GM23248 (cell line): Measurements from ENCODE around the gene TECPR2. TPM values are rescaled to one million over a fixed set of nuclear protein-coding genes. Genes with fewer than 3 reads are reported as not detected.

Experiments
- DNase-seq: peaks from one replicate; pipeline ENCODE4 v3.0.0-alpha.2; 2015
- H2AFZ ChIP-seq: fragments of 200-600 bp; sonication (generic); 2 replicates; pipeline ENCODE4 v1.6.1; 2016; ENCODE audit warnings: antibody characterized with exemption
- H3F3A ChIP-seq: fragments of 200-600 bp; sonication (generic); 2 replicates; pipeline ENCODE4 v1.6.1; 2016; ENCODE audit warnings: mild to moderate bottlenecking, antibody characterized with exemption, mixed run types; ENCODE audit not compliant: insufficient read depth
- H3K27ac ChIP-seq: fragments of 200-600 bp; sonication (generic); 2 replicates; pipeline ENCODE4 v1.5.1; 2016; ENCODE audit warnings: mild to moderate bottlenecking
- H3K27me3 ChIP-seq: fragments of 200-600 bp; sonication (generic); replicated peaks from 2 replicates; pipeline ENCODE4 v1.6.1; 2016; ENCODE audit warnings: mild to moderate bottlenecking; ENCODE audit not compliant: insufficient read depth
- H3K36me3 ChIP-seq: fragments of 200-600 bp; sonication (generic); 2 replicates; pipeline ENCODE4 v1.6.1; 2016; ENCODE audit warnings: low read depth, mild to moderate bottlenecking
- H3K4me1 ChIP-seq: fragments of 200-600 bp; sonication (generic); 2 replicates; pipeline ENCODE4 v1.6.1; 2016; ENCODE audit warnings: mild to moderate bottlenecking; ENCODE audit not compliant: insufficient read depth
- H3K4me2 ChIP-seq: fragments of 200-600 bp; sonication (generic); one replicate; pipeline ENCODE4 v1.6.1; 2016; ENCODE audit warnings: mild to moderate bottlenecking; ENCODE audit not compliant: unreplicated experiment
- H3K4me3 ChIP-seq: fragments of 200-600 bp; sonication (generic); 2 replicates; pipeline ENCODE4 v1.5.1; 2016; ENCODE audit warnings: mild to moderate bottlenecking
- H3K79me2 ChIP-seq: fragments of 200-600 bp; sonication (generic); 2 replicates; pipeline ENCODE4 v1.6.1; 2016; ENCODE audit warnings: mild to moderate bottlenecking; ENCODE audit not compliant: insufficient read depth
- H3K9ac ChIP-seq: fragments of 200-600 bp; sonication (generic); 2 replicates; pipeline ENCODE4 v1.6.1; 2016; ENCODE audit warnings: mild to moderate bottlenecking
- H3K9me2 ChIP-seq: fragments of 200-600 bp; sonication (generic); 2 replicates; pipeline ENCODE4 v1.6.1; 2016; ENCODE audit warnings: mixed run types, mild to moderate bottlenecking, moderate library complexity; ENCODE audit not compliant: insufficient read depth
- H3K9me3 ChIP-seq: fragments of 200-600 bp; sonication (generic); one replicate; pipeline ENCODE4 v1.6.1; 2017; ENCODE audit warnings: low read depth
- H4K20me1 ChIP-seq: fragments of 200-600 bp; sonication (generic); 2 replicates; pipeline ENCODE4 v1.6.0; 2016; ENCODE audit not compliant: insufficient read depth
- EZH2 ChIP-seq: fragments of 200-600 bp; sonication (generic); IDR thresholded peaks from 2 replicates; pipeline ENCODE4 v1.6.1; 2018; ENCODE audit warnings: antibody characterized with exemption, mild to moderate bottlenecking; ENCODE audit not compliant: insufficient read depth, poor library complexity, severe bottlenecking
- EZH2phosphoT487 ChIP-seq: fragments of 200-600 bp; sonication (generic); IDR thresholded peaks from 2 replicates; pipeline ENCODE4 v1.6.1; 2018; ENCODE audit warnings: antibody characterized with exemption, moderate library complexity, mild to moderate bottlenecking, low read depth; ENCODE audit not compliant: insufficient read depth
- WGBS, 2 experiments: methylation state at CpG; one replicate each; pipeline ENCODE4 v1.1.6; 2015 to 2017; ENCODE audit warnings: low lambda C conversion rate in 2 of 2, low coverage in 1 of 2; ENCODE audit errors: missing lambda C conversion rate in 2 of 2; 5-methylcytosine and 5-hydroxymethylcytosine counted together
- in situ Hi-C: fragments of 300-500 bp; cut with MboI; formaldehyde crosslinking; loops from 2 replicates; pipeline ENCODE4 v1.15.0; 2020
- polyA plus RNA-seq: library from polyadenylated mRNA; unstranded; fragments of >200 nt; fragmentation: Nextera tagmentation; extraction: Ambion mirVana; gene quantifications from 2 replicates; pipeline ENCODE4 v1.2.1, GENCODE V29; 2016
- total RNA-seq: library from RNA; depleted of rRNA; stranded (reverse); fragments of >200 nt; shearing (Covaris generic); gene quantifications from 2 replicates; pipeline ENCODE4 v1.2.3, GENCODE V29; 2014

The TECPR2 gene
- total and polyA plus RNA-seq, 2 experiments from 2014 or later = 11.4 to 15.8 TPM

DNA sequence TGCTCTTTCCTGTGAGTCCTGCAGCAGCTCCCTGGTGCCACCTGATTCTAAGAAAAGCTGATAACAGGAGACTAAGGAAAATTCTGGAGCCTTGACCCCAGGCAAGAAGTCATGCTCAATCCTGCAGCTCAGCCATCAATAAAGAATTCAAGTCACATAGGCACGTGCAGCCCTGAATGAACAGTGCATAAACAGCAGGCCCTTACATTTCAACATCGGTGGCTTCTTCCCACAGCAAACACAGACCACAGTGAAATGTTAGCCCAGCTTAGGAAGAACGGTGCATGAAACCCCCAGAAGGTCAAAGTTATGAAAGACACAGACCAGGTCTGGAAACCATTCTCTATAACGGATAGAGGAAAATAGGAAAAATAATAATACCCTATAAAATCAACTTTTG lies 10.5 kb upstream of the TECPR2 start:
- in situ Hi-C loops = no loop called here
- Histone ChIP-seq H3K9ac (no peak overlapping the region), H3K9me2 (no peaks in the 10 kb centered on the region), H3K4me2 (no peak overlapping the region), H4K20me1 (no peaks in the 10 kb centered on the region), H3K27me3 (no peaks in the 10 kb centered on the region), H3K4me3 (no peak overlapping the region), H3K36me3 (peaks cover 33% of the 10 kb centered on the region; the same call in 1 of the 2 replicates), H3K27ac (no peak overlapping the region), H3K79me2 (no peaks in the 10 kb centered on the region), H3F3A (no peaks in the 10 kb centered on the region), H3K9me3 (no peaks in the 10 kb centered on the region), H3K4me1 (no peaks in the 10 kb centered on the region), H2AFZ (no peak overlapping the region)
- no peak for TF ChIP-seq EZH2phosphoT487
- no peak for TF ChIP-seq EZH2
- 80 to 81% methylated on average over 4 of the region's 4 CpGs for WGBS, 2 experiments
- DNase-seq = no peak

DNA sequence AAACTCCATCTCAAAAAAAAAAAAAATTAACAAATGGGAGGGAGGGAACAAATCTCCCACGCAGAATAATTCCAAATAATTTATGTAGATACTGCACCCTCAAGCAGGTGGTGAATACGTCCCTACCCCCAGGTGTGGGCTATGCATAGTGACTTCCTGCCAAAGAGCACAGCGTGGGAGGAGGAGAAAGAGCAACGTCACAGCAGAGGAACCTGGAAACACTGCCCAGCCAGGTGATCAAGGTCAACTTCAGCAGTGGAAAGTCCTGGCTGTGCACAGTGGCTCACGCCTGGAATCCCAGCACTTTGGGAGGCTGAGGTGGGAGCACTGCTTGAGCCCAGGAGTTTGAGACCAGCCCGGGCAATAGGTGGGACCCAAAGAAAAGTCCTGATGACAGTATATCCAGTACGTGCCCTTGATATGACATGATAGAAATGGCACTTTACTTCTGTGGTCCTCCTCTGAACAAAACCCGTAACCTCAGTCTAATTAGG lies 9.6 kb upstream of the TECPR2 start:
- H4K20me1 ChIP-seq = no peaks in the 10 kb centered on the region
- H3K9me2 ChIP-seq = no peaks in the 10 kb centered on the region
- no peaks in the 10 kb centered on the region for H3K79me2 ChIP-seq
- no peak overlapping the region for H3K9ac ChIP-seq
- H2AFZ ChIP-seq = no peak overlapping the region
- H3K4me2 ChIP-seq = no peak overlapping the region
- no peak overlapping the region for H3K27ac ChIP-seq
- H3K9me3 ChIP-seq = no peaks in the 10 kb centered on the region
- no peaks in the 10 kb centered on the region for H3K27me3 ChIP-seq
- DNase-seq = no peak
- H3K4me1 ChIP-seq = no peaks in the 10 kb centered on the region
- H3K36me3 ChIP-seq = peaks cover 36% of the 10 kb centered on the region; the same call in 1 of the 2 replicates
- TF ChIP-seq EZH2phosphoT487 (no peak), EZH2 (no peak)
- 87 to 88% methylated on average over 8 of the region's 8 CpGs for WGBS, 2 experiments
- in situ Hi-C loops = no loop called here
- H3K4me3 ChIP-seq = no peak overlapping the region
- no peaks in the 10 kb centered on the region for H3F3A ChIP-seq

DNA sequence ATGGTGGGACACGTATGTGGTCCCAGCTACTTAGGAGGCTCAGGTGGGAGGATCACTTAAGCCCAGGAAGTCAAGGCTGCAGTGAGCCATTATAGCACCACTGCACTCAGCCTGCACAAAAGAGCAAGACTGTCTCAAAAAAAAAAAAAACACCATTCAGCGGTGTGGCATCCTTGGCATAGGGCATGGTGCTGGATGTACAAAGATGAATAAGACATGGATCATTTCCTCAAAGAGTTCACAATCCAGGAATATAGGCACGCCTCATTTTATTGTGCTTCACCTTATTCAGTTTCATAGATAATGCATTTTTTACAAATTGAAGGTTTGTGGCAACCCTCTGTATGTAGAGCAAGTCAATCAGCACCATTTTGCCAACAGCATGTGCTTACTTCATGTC lies 6.5 kb upstream of the TECPR2 start:
- H2AFZ ChIP-seq = no peak overlapping the region
- peaks cover 39% of the 10 kb centered on the region for H3K36me3 ChIP-seq
- in situ Hi-C loops = no loop called here
- no peak for DNase-seq
- H3K79me2 ChIP-seq = peaks cover 8% of the 10 kb centered on the region
- no peaks in the 10 kb centered on the region for H3K9me2 ChIP-seq
- TF ChIP-seq EZH2phosphoT487 (no peak), EZH2 (no peak)
- no peaks in the 10 kb centered on the region for H4K20me1 ChIP-seq
- no peaks in the 10 kb centered on the region; the same call in 1 of the 2 replicates for H3K4me1 ChIP-seq
- 91 to 94% methylated on average over 3 of the region's 3 CpGs for WGBS, 2 experiments
- H3K27ac ChIP-seq = no peak overlapping the region
- no peak overlapping the region for H3K9ac ChIP-seq
- H3K4me2 ChIP-seq = no peak overlapping the region
- no peaks in the 10 kb centered on the region for H3F3A ChIP-seq
- H3K9me3 ChIP-seq = no peaks in the 10 kb centered on the region
- no peaks in the 10 kb centered on the region for H3K27me3 ChIP-seq
- no peak overlapping the region for H3K4me3 ChIP-seq

DNA sequence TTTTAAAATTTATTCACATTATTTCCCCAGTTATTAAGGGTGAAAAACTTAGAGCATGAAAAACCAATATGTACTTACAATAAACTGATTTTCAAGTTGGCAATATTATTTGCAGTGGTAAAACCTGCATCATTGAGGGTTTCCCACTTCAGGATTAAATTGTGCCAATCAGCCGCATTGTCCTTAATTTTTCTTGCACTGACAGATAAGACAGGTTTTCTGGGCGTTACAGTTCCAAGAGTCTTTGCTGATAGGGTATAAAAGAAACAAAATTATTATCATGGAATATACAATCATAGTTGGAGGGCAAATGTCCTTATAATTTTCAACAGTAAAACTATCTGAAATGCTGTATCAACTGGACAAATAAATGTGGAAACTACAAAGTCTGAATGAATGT lies 3.4 kb upstream of the TECPR2 start:
- WGBS, 2 experiments = 96 to 99% methylated on average over 2 of the region's 2 CpGs
- H3K4me3 ChIP-seq = no peak overlapping the region
- in situ Hi-C loops = no loop called here
- no peak overlapping the region for H3K27ac ChIP-seq
- TF ChIP-seq EZH2 = no peak
- TF ChIP-seq EZH2phosphoT487 = no peak
- H3K9me2 ChIP-seq = no peaks in the 10 kb centered on the region
- H3K4me2 ChIP-seq = no peak overlapping the region
- H3K36me3 ChIP-seq = peaks cover 35% of the 10 kb centered on the region
- H3K79me2 ChIP-seq = peaks cover 32% of the 10 kb centered on the region
- DNase-seq = no peak
- H3K27me3 ChIP-seq = no peaks in the 10 kb centered on the region
- H3F3A ChIP-seq = peaks cover 15% of the 10 kb centered on the region; the same call in 1 of the 2 replicates
- no peak overlapping the region for H2AFZ ChIP-seq
- H4K20me1 ChIP-seq = no peaks in the 10 kb centered on the region
- no peaks in the 10 kb centered on the region for H3K9me3 ChIP-seq
- H3K9ac ChIP-seq = no peak overlapping the region
- peaks cover 13% of the 10 kb centered on the region for H3K4me1 ChIP-seq
